Bronchial epithelial cell (primary cell): ENCODE results near the gene KSR1. TPM values are rescaled to one million over a fixed set of nuclear protein-coding genes. Genes with fewer than 3 reads are reported as not detected.

ENCODE experiments used
- DNase-seq: peaks from one replicate; pipeline ENCODE4 v3.0.0-alpha.2; 2010; ENCODE audit warnings: low read depth
- FAIRE-seq: peaks from 2 replicates; lab custom pipeline; 2011; peaks lifted over from hg19 to GRCh38; lab: Jason Lieb, UNC
- H3K27me3 ChIP-seq: 2 replicates; pipeline ENCODE4 v1.5.1; 2011; ENCODE audit warnings: low read length; ENCODE audit not compliant: control insufficient read depth, insufficient read depth
- H3K36me3 ChIP-seq: 2 replicates; pipeline ENCODE4 v1.5.1; 2011; ENCODE audit warnings: low read length; ENCODE audit not compliant: control insufficient read depth, insufficient read depth
- H3K4me3 ChIP-seq: 2 replicates; pipeline ENCODE4 v1.5.1; 2011; ENCODE audit warnings: mild to moderate bottlenecking, low read depth, low read length, control low read depth
- total RNA-seq: library from RNA; depleted of rRNA; stranded (reverse); fragments of >200 nt; gene quantifications from 2 replicates; pipeline ENCODE4 v1.2.1, GENCODE V29; 2014
- TF ChIP-seq, protein P1 (sequence below): IDR thresholded peaks from 2 replicates; pipeline ENCODE4 v1.5.1; 2011; ENCODE audit warnings: mild to moderate bottlenecking, moderate library complexity, low read length, control low read depth, inconsistent platforms; ENCODE audit not compliant: insufficient read depth, severe bottlenecking

KSR1 gene
- total RNA-seq, 1 donor from 2014 or later, result 0.53 TPM

DNA sequence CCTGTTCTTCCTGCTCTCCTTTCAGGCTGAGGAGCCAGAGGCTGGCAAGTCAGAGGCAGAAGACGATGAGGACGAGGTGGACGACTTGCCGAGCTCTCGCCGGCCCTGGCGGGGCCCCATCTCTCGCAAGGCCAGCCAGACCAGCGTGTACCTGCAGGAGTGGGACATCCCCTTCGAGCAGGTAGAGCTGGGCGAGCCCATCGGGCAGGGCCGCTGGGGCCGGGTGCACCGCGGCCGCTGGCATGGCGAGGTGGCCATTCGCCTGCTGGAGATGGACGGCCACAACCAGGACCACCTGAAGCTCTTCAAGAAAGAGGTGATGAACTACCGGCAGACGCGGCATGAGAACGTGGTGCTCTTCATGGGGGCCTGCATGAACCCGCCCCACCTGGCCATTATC is 149.2 kb downstream of the KSR1 start:
- DNase-seq (no peak), FAIRE-seq (no peak)
- no peaks in the 10 kb centered on the region for H3K27me3 ChIP-seq
- H3K4me3 ChIP-seq, result no peak overlapping the region
- H3K36me3 ChIP-seq, result peaks cover 2% of the 10 kb centered on the region
- TF ChIP-seq, protein P1, sequence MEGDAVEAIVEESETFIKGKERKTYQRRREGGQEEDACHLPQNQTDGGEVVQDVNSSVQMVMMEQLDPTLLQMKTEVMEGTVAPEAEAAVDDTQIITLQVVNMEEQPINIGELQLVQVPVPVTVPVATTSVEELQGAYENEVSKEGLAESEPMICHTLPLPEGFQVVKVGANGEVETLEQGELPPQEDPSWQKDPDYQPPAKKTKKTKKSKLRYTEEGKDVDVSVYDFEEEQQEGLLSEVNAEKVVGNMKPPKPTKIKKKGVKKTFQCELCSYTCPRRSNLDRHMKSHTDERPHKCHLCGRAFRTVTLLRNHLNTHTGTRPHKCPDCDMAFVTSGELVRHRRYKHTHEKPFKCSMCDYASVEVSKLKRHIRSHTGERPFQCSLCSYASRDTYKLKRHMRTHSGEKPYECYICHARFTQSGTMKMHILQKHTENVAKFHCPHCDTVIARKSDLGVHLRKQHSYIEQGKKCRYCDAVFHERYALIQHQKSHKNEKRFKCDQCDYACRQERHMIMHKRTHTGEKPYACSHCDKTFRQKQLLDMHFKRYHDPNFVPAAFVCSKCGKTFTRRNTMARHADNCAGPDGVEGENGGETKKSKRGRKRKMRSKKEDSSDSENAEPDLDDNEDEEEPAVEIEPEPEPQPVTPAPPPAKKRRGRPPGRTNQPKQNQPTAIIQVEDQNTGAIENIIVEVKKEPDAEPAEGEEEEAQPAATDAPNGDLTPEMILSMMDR, result no peak

DNA sequence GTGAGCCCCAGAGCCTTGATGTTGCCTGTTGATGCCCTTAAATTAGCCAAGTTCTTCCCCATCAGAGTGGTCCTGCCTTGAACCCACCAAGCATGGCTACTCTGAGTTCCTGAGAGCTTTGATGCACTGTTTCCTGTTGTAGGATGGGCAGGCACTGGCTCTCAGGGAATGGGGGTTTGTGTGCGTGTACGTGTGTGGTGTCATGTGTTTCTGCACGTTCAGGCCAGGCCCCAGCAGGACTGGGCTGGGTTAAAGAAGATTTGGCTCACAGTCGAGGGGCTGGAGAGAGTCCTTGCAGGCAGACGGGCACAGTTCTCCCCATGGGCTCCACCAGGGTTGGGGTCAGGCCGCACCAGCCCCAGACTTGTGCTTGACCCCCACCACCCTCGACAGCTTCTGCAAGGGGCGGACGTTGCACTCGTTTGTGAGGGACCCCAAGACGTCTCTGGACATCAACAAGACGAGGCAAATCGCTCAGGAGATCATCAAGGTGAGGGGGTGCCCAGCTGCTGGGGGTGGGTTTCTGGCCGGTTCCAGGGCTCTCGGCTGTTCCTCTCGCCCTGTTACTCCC is 151.4 kb downstream of the KSR1 start:
- Histone ChIP-seq H3K27me3 (no peaks in the 10 kb centered on the region), H3K36me3 (no peaks in the 10 kb centered on the region), H3K4me3 (no peak overlapping the region)
- TF ChIP-seq, protein P1, result no peak
- DNase-seq (no peak), FAIRE-seq (no peak)

DNA sequence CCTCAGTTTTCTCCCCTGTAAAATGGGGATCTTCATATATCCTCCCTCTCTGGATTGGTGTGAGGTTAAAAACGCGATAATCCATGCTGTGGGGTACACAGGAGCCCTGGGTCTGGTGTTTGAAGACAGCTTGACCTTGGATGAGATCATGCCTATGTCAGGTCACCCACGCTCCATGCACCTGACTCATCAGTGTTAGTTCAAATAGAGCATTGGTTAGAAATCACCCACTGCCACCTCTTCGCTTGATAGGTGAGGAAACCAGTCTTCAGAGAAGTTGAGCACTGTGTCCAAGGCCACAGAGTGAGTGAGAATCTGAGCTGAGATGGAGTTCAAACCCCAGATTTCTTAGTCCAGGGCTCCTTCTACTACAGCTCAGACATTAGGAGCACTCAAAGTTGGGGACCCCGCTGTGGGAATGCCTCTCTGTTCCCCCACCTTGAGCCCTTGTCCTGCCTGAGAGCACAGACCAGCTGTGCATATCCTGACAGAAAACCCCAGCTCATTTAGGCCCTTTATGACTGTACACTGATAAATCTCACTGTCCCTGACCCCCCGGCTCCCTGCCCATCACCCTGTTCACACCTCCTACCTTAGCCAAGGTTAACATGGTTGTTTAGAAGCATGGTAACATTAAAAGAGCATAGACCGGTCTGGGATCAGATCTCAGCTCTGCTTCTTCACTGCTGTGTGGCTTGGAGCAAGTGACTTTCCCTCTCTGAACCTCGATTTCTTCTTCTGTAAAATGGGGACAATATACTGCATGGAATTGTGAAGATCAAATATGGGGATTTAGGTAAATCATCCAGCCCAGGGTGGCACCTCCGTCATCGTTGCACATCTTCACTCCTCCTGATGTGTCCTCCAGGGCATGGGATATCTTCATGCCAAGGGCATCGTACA is 152.3 kb downstream of the KSR1 start:
- H3K27me3 ChIP-seq, result no peaks in the 10 kb centered on the region
- FAIRE-seq (peak; percentile 43), DNase-seq (peak; percentile 64)
- TF ChIP-seq, protein P1, result no peak
- no peak overlapping the region for H3K4me3 ChIP-seq
- no peaks in the 10 kb centered on the region for H3K36me3 ChIP-seq

DNA sequence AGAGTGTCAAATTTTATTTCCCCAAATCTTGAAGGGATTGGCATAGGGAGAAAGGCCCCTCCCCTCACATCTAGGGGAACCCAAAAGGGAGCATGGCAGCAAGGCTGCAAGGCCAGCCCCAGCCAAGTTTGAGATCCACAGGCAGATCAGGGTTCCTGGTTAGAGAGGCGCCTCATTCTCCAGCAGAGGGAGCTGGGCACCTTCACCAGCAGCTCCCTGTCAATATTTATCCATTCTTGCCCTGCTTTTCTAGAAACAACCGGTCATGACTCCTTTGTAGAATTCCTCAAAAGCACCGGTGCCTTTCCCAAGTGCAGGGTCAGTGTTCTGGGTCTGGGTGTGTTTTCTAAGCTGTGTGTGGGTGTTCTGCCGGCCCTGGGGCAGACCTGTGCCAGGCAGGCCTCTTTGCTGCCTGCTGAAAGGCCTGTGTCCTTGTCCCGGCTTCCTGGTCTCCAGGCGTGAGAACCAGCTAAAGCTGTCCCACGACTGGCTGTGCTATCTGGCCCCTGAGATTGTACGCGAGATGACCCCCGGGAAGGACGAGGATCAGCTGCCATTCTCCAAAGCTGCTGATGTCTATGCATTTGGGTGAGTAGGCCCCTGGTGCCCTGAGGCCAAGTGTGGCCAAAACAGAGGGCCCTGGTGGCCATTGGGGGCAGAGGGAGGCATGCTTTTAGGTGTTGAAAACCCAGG is 153.5 kb downstream of the KSR1 start:
- DNase-seq, result peak; percentile 38
- Histone ChIP-seq H3K36me3 (no peaks in the 10 kb centered on the region), H3K27me3 (no peaks in the 10 kb centered on the region), H3K4me3 (no peak overlapping the region)
- TF ChIP-seq, protein P1, result peak; percentile 85
- FAIRE-seq, result no peak

DNA sequence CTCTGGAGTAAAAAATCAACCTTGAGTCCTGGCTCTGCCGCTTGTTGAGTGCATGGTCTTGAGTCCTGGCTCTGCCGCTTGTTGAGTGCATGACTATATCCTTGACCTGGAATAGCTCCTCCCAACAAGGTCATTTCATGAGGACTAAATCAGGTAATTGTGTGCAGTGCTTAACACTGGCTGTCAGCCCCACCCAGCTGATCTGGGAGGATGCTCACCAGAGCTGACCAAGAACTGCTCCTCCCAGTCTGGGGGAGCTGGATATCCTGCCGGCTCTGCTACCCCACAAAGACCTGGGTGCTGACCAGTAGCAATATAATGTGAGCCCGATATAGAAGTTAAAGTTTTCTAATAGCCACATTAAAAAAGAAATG is 154.0 kb downstream of the KSR1 start:
- FAIRE-seq (no peak), DNase-seq (no peak)
- Histone ChIP-seq H3K36me3 (no peaks in the 10 kb centered on the region), H3K4me3 (no peak overlapping the region), H3K27me3 (no peaks in the 10 kb centered on the region)
- TF ChIP-seq, protein P1, result no peak
